Measurements from ENCODE around the gene ZBTB7B.

ZBTB7B gene

GRCh38 chr1:154962156-154962749, 40.3 kb upstream of the ZBTB7B start (continued):
- no peak for TF ChIP-seq ZSCAN18 (tag by site-specific recombination; IDR thresholded peaks at IDR 0.05)
- peak; percentile 45 for TF ChIP-seq GLIS2 (tag by site-specific recombination; IDR thresholded peaks at IDR 0.05)
- no peak for TF ChIP-seq ZSCAN30 (tag by site-specific recombination; IDR thresholded peaks at IDR 0.05)
- no peak for TF ChIP-seq ZNF311 (tag by site-specific recombination; IDR thresholded peaks at IDR 0.05; ENCODE audit: borderline replicate concordance)
- TF ChIP-seq SALL2 (tag by site-specific recombination; IDR thresholded peaks at IDR 0.05; ENCODE audit: borderline replicate concordance), result no peak
- TF ChIP-seq HIC1 (tag by site-specific recombination; IDR thresholded peaks at IDR 0.05), result no peak
- no peak for TF ChIP-seq ZNF521 (tag by site-specific recombination; IDR thresholded peaks at IDR 0.05)
- no peak for TF ChIP-seq ZNF214 (tag by site-specific recombination; IDR thresholded peaks at IDR 0.05; ENCODE audit: borderline replicate concordance)
- TF ChIP-seq HOXD13 (CRISPR knock-in tag; IDR thresholded peaks at IDR 0.05; ENCODE audit: borderline replicate concordance), result no peak
- TF ChIP-seq ZNF302 (tag by site-specific recombination; IDR thresholded peaks at IDR 0.05; ENCODE audit: low read depth), result no peak
- TF ChIP-seq PATZ1 (tag by site-specific recombination; IDR thresholded peaks at IDR 0.05), result peak; percentile 65
- no peak for TF ChIP-seq ZNF843 (tag by site-specific recombination; IDR thresholded peaks at IDR 0.05)
- peak; percentile 88 for TF ChIP-seq ZNF335 (tag by site-specific recombination; conservative IDR thresholded peaks at IDR 0.05)
- TF ChIP-seq ZNF248 (tag by site-specific recombination; IDR thresholded peaks at IDR 0.05), result no peak
- TF ChIP-seq ZNF785 (tag by site-specific recombination; IDR thresholded peaks at IDR 0.05), result no peak
- peak; percentile 11; the same call in 1 of the 2 replicates for TF ChIP-seq GLIS1 (tag by site-specific recombination; IDR thresholded peaks at IDR 0.05)
- TF ChIP-seq ZNF19 (tag by site-specific recombination; IDR thresholded peaks at IDR 0.05; ENCODE audit: low read depth), result no peak
- no peak for TF ChIP-seq TCF7L2 (IDR thresholded peaks at IDR 0.05; ENCODE audit: borderline replicate concordance, low read depth, low read length)
- TF ChIP-seq ZNF792 (tag by site-specific recombination; IDR thresholded peaks at IDR 0.05), result no peak

- H3K36me3 ChIP-seq (ENCODE audit: control insufficient read depth in 2 of 2, insufficient read depth in 1 of 2, low read length in 2 of 2), result peaks cover 3 to 70% of the 10 kb centered on the region in 2 experiments
- CTCF ChIA-PET, result interaction anchor here (0.6 to 2.5 kb wide), 3 partner anchors 10 to 799 kb away, joined by 3 to 16 read pairs (median 4); partner anchors contain the start of gene ADAM15
- H3K9me3 ChIP-seq (ENCODE audit: control insufficient read depth, insufficient read depth, low read depth, low read length), result no peaks in the 10 kb centered on the region
- H3K27ac ChIP-seq (ENCODE audit: extremely low read depth, low read depth, low read length), result peak overlapping the region; percentile 94
- peaks cover 8% of the 10 kb centered on the region for H3K4me1 ChIP-seq (ENCODE audit: control insufficient read depth, insufficient read depth, low read length)
- peak overlapping the region; percentile 90 for H3K4me3 ChIP-seq (ENCODE audit: low read depth, low read length)
- POLR2A ChIA-PET, result interaction anchor here (1.0 to 2.9 kb wide), 3 partner anchors 9 to 21 kb away, joined by 4 to 69 read pairs (median 17); partner anchors contain the start of genes FLAD1 and SHC1
- TF ChIP-seq ZNF654 (tag by site-specific recombination; IDR thresholded peaks at IDR 0.05; ENCODE audit: low read depth) (no peak), ZBTB26 (tag by site-specific recombination; optimal IDR thresholded peaks at IDR 0.05) (no peak), ZNF473 (tag by site-specific recombination; IDR thresholded peaks at IDR 0.05) (no peak), ZNF239 (tag by site-specific recombination; IDR thresholded peaks at IDR 0.05) (no peak), ZNF175 (tag by site-specific recombination; IDR thresholded peaks at IDR 0.05) (no peak), SP7 (tag by site-specific recombination; IDR thresholded peaks at IDR 0.05) (no peak), SP2 (tag by site-specific recombination; IDR thresholded peaks at IDR 0.05) (no peak), ZNF513 (tag by site-specific recombination; IDR thresholded peaks at IDR 0.05) (no peak)
Measured at GRCh38 chr1:154962795-154963330, 39.7 kb upstream of the ZBTB7B start.

All from HEK293 (cell line).